Kidney (tissue), 14 donors: ENCODE measurements around the gene FBXL17. TPM values are rescaled to one million over a fixed set of nuclear protein-coding genes. Genes with fewer than 3 reads are reported as not detected.

Experiments
- DNase-seq, 5 donors: peaks; one replicate each; pipeline ENCODE4 v3.0.0-alpha.2; 2013 to 2020
- FAIRE-seq: peaks from 2 replicates; lab custom pipeline; 2012; peaks lifted over from hg19 to GRCh38; lab: Jason Lieb, UNC
- H3K27ac ChIP-seq, 2 donors: one replicate each; pipeline ENCODE4 v1.7.0; 2013; ENCODE audit warnings: low read depth in 2 of 2, low read length in 2 of 2, inconsistent platforms in 1 of 2
- H3K27me3 ChIP-seq: one replicate; pipeline ENCODE4 v1.7.1; 2013; ENCODE audit warnings: low read length, inconsistent platforms; ENCODE audit not compliant: control insufficient read depth, insufficient read depth
- H3K36me3 ChIP-seq, 3 donors: one replicate each; pipeline versions ENCODE4 v1.7.0 to v1.7.1; 2013; ENCODE audit warnings: low read length in 3 of 3, control low read depth in 1 of 3, inconsistent platforms in 1 of 3; ENCODE audit not compliant: insufficient read depth in 3 of 3, control insufficient read depth in 2 of 3
- H3K4me1 ChIP-seq, 3 donors: one replicate each; pipeline versions ENCODE4 v1.7.0 to v1.7.1; 2013; ENCODE audit warnings: low read length in 3 of 3, inconsistent platforms in 1 of 3, low read depth in 1 of 3; ENCODE audit not compliant: control insufficient read depth in 2 of 3, insufficient read depth in 2 of 3
- H3K4me3 ChIP-seq, 3 donors: one replicate each; pipeline versions ENCODE4 v1.7.0 to v1.8.1; 2013; ENCODE audit warnings: low read length in 3 of 3, control low read depth in 1 of 3, inconsistent platforms in 1 of 3
- H3K9ac ChIP-seq, 3 donors: one replicate each; pipeline versions ENCODE4 v1.7.0 to v1.7.1; 2013; ENCODE audit warnings: low read length in 3 of 3, control low read depth in 1 of 3, inconsistent platforms in 1 of 3
- H3K9me3 ChIP-seq, 3 donors: one replicate each; pipeline versions ENCODE4 v1.7.0 to v1.7.1; 2013; ENCODE audit warnings: low read length in 3 of 3, control low read depth in 1 of 3, inconsistent platforms in 1 of 3; ENCODE audit not compliant: control insufficient read depth in 2 of 3, insufficient read depth in 1 of 3
- intact Hi-C: fragments of 100-400 bp; cut with DNase I; formaldehyde crosslinking; loops from one replicate; pipeline ENCODE4 v1.11.1; 2022
- polyA plus RNA-seq: library from polyadenylated mRNA; stranded (reverse); fragments of 350-450 nt; fragmentation: Illumina TruSeq; extraction: RNeasy Lipid Tissue Mini Kit (QIAGEN cat#74804); gene quantifications from one replicate; pipeline ENCODE4 v1.2.3, GENCODE V29; 2014; ENCODE audit warnings: low read depth, low replicate concordance; ENCODE audit not compliant: insufficient read depth
- total RNA-seq: library from RNA; stranded (reverse); fragmentation: NEBNext Ultra II Directional; extraction: Animal tissue kit (Norgen Biotek cat#: 25700); gene quantifications from one replicate; pipeline ENCODE4 v1.2.1, GENCODE V29; 2021
- TF ChIP-seq, protein P1 (sequence below): IDR thresholded peaks from 3 replicates; pipeline ENCODE4 v1.5.1; 2012; ENCODE audit warnings: mild to moderate bottlenecking, moderate library complexity, borderline replicate concordance; ENCODE audit not compliant: insufficient read depth; ENCODE audit errors: extremely low read depth
- donor health status: control.
- donor health status: control.
- donor health status: control.
- donor health status: control.
- donor health status: control.
- donor health status: DM: yes; HTN: yes; CAD: no.
- donor health status: Normal renal cell carcinoma (clear cell type).

The FBXL17 gene
- total and polyA plus RNA-seq, 2 donors from 2014 or later = 11.7 to 26.5 TPM

DNA sequence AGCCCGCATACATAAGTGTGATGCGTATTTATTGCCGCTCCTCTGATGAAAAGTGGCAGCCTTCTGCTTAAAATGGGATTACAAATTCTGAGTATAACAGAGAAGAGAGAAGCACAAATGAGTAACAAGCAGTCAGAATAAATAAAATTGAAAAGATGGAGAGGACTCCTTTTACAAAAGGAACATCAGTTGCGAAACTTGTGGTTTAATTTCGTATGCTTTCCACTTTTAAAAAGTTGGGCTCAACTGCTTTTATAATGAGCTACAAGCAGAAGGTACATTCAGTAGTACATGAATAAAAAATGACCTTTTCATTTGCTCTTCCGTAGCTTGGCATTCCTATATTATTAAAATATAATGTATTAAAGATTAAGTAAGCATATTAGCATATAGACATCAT is 320.0 kb downstream of the FBXL17 start:
- DNase-seq = no peak
- no peaks in the 10 kb centered on the region for H3K27me3 ChIP-seq
- TF ChIP-seq, protein P1, sequence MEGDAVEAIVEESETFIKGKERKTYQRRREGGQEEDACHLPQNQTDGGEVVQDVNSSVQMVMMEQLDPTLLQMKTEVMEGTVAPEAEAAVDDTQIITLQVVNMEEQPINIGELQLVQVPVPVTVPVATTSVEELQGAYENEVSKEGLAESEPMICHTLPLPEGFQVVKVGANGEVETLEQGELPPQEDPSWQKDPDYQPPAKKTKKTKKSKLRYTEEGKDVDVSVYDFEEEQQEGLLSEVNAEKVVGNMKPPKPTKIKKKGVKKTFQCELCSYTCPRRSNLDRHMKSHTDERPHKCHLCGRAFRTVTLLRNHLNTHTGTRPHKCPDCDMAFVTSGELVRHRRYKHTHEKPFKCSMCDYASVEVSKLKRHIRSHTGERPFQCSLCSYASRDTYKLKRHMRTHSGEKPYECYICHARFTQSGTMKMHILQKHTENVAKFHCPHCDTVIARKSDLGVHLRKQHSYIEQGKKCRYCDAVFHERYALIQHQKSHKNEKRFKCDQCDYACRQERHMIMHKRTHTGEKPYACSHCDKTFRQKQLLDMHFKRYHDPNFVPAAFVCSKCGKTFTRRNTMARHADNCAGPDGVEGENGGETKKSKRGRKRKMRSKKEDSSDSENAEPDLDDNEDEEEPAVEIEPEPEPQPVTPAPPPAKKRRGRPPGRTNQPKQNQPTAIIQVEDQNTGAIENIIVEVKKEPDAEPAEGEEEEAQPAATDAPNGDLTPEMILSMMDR = no peak
- no peak overlapping the region for H3K27ac ChIP-seq
- H3K36me3 ChIP-seq = no peaks in the 10 kb centered on the region
- no peak for FAIRE-seq
- no peak overlapping the region for H3K9ac ChIP-seq
- no peak overlapping the region for H3K4me3 ChIP-seq
- H3K9me3 ChIP-seq = no peaks in the 10 kb centered on the region
- H3K4me1 ChIP-seq = no peaks in the 10 kb centered on the region
- intact Hi-C loops = no loop called here

DNA sequence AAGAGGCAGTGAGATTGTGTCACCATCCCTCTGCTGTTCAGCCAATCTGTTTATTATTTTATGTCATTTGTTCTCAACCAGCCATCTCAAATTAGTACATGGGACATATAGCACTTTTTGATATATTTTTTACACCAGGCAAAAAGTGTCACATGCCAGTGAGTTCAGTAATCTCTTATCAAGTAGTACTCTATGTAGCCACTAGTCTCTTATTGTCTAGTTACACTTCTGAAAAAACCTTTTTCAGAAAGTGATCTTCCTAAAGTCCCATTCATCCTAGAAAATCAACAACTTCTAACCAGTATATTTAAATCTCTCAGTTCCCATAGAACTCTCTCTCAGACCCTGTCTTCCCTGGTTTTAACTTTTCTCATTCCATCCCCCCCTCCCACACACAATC is 321.6 kb downstream of the FBXL17 start:
- Histone ChIP-seq H3K4me3 (no peak overlapping the region), H3K27ac (no peak overlapping the region), H3K9me3 (no peaks in the 10 kb centered on the region), H3K9ac (no peak overlapping the region), H3K4me1 (no peaks in the 10 kb centered on the region), H3K36me3 (no peaks in the 10 kb centered on the region), H3K27me3 (no peaks in the 10 kb centered on the region)
- intact Hi-C loops = no loop called here
- TF ChIP-seq, protein P1 = no peak
- DNase-seq (no peak), FAIRE-seq (no peak)

DNA sequence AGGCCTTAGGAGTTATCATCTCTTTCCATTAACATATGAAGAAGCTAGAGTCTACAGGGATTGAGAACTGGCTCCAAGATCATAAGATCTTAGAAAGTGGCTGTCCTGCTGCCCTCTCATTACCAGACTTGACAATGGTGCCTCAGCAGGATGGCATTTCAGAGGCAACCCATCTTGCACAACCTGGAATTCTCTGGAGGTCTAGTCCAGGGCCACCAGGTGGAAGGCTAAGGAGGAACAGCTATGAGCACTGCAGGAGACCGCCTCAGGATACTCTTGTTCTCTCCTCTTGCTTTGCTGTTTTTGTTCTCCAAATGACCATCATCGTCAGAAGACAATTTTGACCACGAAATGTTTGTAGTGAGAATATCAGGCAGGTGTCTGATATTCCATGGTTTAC is 322.6 kb downstream of the FBXL17 start:
- no peak overlapping the region for H3K27ac ChIP-seq
- TF ChIP-seq, protein P1 = no peak
- no peaks in the 10 kb centered on the region for H3K9me3 ChIP-seq
- H3K36me3 ChIP-seq = no peaks in the 10 kb centered on the region
- FAIRE-seq (no peak), DNase-seq (no peak)
- no peak overlapping the region for H3K4me3 ChIP-seq
- H3K27me3 ChIP-seq = no peaks in the 10 kb centered on the region
- intact Hi-C loops = no loop called here
- no peaks in the 10 kb centered on the region for H3K4me1 ChIP-seq
- H3K9ac ChIP-seq = no peak overlapping the region

DNA sequence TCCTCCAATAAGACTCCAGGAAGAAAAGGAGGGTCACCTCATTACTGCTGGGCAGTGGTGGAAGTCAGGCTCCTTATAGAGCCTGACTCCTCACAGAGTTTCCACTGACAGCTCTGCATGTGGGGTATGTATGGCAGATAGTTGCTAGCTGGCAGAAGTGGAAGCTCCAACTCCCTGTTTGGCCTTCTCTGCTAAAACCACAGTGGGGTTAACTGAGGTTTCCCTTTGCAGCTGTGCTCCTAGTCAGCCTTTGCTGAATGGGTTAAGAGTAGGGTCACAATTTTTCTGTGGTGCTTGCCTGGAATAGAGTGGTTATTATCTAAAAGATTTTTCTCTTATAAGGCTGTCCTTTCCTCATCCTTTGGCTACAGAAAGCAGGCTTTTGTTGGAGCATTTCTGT is 327.5 kb downstream of the FBXL17 start:
- no peak overlapping the region for H3K9ac ChIP-seq
- H3K27ac ChIP-seq = no peak overlapping the region
- H3K36me3 ChIP-seq = no peaks in the 10 kb centered on the region
- H3K27me3 ChIP-seq = no peaks in the 10 kb centered on the region
- DNase-seq = no peak
- H3K9me3 ChIP-seq = no peaks in the 10 kb centered on the region
- no peak for FAIRE-seq
- no peaks in the 10 kb centered on the region for H3K4me1 ChIP-seq
- intact Hi-C loops = no loop called here
- TF ChIP-seq, protein P1 = no peak
- no peak overlapping the region for H3K4me3 ChIP-seq
